Ovary (tissue), 3 donors: ENCODE data around the gene PHC2.

Source experiments
- POLR2A ChIP-seq: fragments of 450-650 bp; IDR thresholded peaks from one replicate; pipeline ENCODE4 v1.6.1; 2017; ENCODE audit warnings: antibody characterized with exemption, mild to moderate bottlenecking, moderate library complexity
- TF ChIP-seq, protein P1 (sequence below), 3 donors: fragments of 450-650 bp in 2 of 3; fragments of 200-600 bp in 1 of 3; IDR thresholded peaks; one replicate each; pipeline versions ENCODE4 v1.5.1 to v1.8.0; 2016 to 2022; ENCODE audit warnings: antibody characterized with exemption in 3 of 3, mild to moderate bottlenecking in 1 of 3
- donor health status: DM: no; HTN: no; CAD: no.

GRCh38 chr1:33436557-33437285 lies 5.8 kb upstream of the PHC2 start:
- TF ChIP-seq, protein P1, sequence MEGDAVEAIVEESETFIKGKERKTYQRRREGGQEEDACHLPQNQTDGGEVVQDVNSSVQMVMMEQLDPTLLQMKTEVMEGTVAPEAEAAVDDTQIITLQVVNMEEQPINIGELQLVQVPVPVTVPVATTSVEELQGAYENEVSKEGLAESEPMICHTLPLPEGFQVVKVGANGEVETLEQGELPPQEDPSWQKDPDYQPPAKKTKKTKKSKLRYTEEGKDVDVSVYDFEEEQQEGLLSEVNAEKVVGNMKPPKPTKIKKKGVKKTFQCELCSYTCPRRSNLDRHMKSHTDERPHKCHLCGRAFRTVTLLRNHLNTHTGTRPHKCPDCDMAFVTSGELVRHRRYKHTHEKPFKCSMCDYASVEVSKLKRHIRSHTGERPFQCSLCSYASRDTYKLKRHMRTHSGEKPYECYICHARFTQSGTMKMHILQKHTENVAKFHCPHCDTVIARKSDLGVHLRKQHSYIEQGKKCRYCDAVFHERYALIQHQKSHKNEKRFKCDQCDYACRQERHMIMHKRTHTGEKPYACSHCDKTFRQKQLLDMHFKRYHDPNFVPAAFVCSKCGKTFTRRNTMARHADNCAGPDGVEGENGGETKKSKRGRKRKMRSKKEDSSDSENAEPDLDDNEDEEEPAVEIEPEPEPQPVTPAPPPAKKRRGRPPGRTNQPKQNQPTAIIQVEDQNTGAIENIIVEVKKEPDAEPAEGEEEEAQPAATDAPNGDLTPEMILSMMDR (IDR thresholded peaks at IDR 0.05), result no peak
- TF ChIP-seq POLR2A, result no peak
